SIG-M5 (cell line): ENCODE measurements around the gene C6orf132.

ENCODE experiments used
- DNase-seq: peaks from one replicate; lab custom pipeline; 2025; lab: John Stamatoyannopoulos, UW

Gene C6orf132

DNA sequence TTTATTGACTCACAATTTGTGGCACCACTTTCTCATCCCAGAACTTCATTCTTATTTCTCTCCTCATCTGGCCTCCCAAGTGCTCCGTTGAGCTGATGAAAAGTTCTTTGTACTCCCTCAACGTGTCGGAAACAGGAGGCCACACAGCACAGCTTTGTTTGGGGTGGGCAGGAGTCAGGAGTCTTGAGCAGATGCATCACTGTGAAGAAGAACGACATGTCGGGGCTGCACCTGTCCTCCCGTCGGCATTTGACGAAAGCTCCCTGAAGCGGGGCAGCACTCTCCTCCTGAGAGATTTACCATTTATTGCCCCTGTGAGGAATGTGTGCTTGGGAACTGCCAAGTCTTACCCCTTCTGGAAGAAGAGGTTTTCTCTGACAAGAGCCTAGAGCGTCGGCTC is 64.0 kb downstream of the C6orf132 start:
- no peak for DNase-seq

DNA sequence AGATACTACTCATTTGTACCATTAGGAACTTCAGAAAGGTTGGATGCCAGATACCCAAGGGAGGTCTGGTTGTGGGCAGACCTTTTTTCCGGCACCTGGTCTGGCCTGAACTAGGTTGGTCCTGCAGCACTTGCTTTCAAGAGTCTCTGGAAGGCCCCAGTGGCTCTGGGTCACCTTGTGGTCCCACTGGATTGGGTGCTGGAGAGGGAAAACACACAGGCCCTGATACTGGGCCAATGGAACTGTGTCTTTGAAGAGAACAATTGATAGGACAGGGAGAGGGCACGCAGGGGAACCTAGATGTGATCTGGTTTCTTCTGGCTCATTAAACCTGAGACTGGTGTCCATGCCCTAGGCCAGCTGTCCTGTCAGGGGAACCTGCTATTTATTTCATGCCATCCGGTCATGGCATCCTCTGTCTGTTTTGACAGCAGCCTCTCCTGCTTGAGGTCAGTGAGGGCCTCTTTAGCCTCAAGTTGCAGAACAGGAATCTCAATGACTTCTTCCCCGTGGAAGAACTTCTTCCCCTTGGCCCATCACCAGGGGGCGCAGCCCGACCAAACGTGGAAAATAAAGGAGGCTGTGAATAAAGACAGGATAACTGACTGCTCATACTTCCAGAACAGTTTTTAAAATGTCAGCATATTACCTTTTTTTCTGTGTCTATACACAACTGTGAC is 67.1 kb downstream of the C6orf132 start:
- DNase-seq: no peak

DNA sequence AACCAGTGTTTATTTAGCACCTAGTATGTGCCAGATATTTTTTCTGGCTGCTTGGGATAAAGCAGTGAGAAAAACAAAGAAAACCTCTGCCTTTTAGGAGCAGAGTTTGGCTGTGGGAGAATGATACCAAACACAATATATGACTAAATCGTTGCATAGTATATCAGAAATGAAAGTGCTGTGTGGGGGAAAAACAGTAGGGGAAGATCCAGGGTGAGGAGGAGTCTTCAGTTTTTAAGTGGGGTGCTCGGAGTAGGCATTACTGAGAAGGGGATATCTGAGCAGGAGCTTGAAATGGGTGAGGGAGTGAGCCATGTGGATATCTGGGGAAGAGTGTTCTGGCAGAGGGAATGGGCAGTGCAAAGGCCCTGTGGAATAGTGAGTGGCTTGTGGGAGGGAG is 69.1 kb downstream of the C6orf132 start:
- DNase-seq: no peak

DNA sequence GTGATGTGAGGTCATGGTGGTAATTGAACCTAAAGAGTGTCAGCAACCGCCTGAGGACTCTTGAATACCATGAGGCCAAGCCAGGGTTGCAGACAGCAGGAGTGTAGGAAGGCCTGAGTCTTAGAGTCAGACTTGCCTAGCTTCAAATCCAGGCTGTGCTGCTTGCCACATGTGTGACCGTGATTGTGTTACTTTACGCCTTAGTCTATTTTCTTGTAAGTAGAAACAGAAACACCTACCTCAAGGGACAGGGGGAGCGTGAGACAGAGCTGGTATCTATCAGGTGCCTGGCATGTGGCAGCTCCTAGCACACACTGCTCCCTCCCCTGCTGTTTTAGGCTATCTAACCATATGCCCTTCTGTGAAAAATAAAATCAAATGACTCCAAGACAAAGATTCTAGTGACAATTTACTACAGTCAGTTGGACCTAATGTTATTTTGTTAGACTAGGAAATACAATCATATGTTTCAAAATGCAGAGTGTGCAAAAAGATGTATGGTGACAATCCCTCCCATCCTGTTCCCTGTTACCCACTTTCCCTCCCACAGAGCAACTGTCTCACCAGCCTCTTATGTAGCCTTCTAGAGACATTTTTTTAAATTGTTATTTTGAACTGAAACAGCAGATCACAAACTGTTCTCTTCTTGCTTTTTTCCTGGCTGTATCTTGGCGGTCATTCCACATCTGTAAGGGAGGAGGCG is 70.4 kb downstream of the C6orf132 start:
- DNase-seq: no peak

- DNase-seq: no peak
Observed at GRCh38 chr6:42068872-42069522, 73.4 kb downstream of the C6orf132 start.

DNA sequence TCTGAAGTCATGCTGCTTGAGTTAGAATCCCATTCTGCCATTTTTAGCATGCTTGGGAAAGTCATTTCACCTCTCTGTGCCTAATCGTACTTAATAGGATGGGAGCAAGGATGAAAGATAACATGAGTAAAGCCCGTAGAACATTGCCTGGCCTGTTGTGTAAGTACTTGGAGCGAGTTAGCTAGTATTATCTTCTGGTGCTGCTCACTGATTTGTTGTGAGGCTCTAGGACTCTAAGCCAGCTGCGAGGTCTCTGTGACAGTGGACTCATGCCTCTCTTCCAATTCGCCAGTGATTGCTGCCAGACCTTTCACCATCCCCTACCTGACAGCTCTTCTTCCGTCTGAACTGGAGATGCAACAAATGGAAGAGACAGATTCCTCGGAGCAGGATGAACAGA is 74.2 kb downstream of the C6orf132 start:
- no peak for DNase-seq

GRCh38 chr6:42066156-42066675 is 76.2 kb downstream of the C6orf132 start:
- DNase-seq: no peak

DNA sequence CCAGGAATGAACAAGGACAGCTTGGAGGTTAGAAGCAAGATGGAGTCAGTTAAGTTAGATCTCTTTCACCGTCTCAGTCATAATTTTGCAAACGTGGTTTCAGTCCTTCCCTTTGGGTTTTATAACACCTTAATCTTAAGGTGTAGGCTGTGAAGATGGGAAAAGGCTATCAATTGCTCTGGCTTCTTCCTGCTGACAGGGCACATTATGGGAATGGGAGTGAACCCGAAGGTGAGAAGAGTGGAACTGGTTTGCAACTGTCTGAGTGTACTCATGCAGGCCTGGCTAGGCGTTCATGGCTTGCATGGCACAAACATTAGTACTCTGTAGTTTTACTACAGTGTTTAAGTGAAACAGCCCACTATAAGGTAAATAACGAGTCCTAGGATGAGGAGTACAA is 82.7 kb downstream of the C6orf132 start:
- DNase-seq: no peak

GRCh38 chr6:42053601-42054000 is 88.8 kb downstream of the C6orf132 start:
- DNase-seq: no peak

DNA sequence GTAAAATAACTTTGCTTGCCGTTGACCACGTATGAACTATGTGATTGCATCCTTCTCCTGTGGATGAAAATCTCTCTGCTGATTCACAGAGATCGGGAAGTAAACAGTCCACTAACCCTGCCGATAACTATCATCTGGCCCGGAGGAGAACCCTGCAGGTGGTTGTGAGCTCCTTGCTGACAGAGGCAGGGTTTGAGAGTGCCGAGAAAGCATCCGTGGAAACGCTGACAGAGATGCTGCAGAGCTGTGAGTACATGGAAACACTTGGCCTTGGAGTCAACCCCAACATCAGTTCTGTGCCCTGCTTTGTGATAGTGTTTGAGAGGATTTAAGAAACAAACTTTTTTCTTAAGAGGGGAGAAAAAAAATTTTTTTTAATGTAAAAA is 91.2 kb downstream of the C6orf132 start:
- DNase-seq: no peak
